HG03045 (cell line): Measurements from ENCODE around the gene PANX2.

Source experiments
- ATAC-seq: cut with Tn5 transposase; IDR thresholded peaks from one replicate; pipeline ENCODE4 v1.9.1; 2021; ENCODE audit warnings: mild to moderate bottlenecking, moderate library complexity; ENCODE audit not compliant: unreplicated experiment

Gene PANX2

GRCh38 chr22:50224071-50224470 is 53.5 kb downstream of the PANX2 start:
- no peak for ATAC-seq

- no peak for ATAC-seq
These were observed 54.9 kb downstream of the PANX2 start for GRCh38 chr22:50225200-50225969.

DNA sequence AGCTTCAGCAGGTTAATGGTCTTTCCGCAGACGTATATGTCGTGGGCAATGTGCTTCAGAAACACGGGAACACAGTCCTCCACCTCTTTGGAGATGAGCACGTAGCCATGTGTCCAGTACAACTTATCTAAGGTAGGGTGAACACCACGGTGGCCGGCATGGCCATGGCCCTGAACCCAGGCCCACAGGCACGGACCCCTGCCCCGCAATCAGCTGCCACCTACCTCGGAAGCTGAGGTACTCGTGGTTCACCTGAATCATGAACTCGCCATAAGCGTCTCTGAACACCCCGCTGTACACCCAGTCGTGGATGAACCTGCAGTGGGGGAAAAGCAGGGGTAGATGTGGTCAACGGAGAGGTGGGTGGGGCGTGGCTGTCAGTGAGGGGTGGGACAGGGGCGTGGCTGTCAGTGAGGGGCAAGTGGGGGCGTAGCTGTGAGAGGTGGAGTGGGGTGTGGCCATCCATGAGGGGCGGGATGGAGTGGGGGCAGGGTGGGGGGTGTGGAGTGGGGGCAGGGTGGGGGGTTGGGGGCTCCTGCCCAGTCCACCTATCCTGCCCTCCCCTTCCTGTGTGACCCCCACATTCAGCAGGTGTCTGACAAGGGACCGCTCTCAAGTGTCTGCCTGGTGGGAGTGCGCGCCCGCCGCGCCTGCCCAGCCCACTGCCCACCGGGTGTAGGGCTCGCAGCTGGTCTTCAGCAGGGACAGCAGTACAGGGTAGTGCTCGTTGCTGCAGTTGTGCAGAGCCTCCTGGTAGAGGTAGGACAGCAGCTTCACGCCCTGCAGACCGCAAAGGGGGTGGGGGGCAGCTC is 55.7 kb downstream of the PANX2 start:
- no peak for ATAC-seq

- no peak for ATAC-seq
These were observed 56.3 kb downstream of the PANX2 start for GRCh38 chr22:50226875-50227165.

DNA sequence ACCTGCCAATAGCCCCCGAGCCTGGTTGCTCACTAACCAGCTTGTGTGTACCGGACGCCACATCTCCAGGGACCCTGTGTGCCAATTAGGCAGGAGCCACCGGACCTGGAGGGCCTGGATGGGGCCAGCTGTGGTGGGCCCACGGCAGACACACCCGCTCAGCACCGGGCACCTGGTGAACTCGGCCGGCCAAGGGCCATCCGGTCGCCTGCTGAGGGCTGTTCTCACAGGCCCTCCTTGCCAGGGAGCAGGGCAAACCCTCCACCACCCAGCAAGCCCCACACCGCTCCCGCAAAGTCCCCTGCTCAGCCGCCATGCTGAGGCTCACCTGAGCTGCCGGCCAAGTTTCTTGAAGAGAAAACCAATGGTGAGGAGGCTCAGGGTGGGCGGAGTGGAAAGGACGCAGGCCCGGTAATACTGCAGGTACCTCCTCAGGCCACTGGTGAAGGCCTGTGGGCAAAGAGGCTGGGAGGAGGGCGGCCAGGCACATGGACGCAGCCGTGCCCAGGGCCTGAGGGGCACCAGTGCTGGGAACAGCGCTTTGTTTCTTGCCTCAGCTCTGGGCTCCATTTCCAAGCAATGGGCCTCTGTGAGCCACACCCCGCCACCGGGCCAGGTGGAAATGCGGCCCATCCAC is 57.2 kb downstream of the PANX2 start:
- no peak for ATAC-seq

- no peak for ATAC-seq
These were observed 57.8 kb downstream of the PANX2 start for GRCh38 chr22:50228366-50228765.

GRCh38 chr22:50229370-50229769 is 58.8 kb downstream of the PANX2 start:
- ATAC-seq, result no peak
